COLO668 (cell line): Measurements from ENCODE around the gene MFSD1.
A peak's percentile ranks its signal among the peaks of the same experiment; 100 is the strongest.

Source experiments
- DNase-seq: peaks from one replicate; lab custom pipeline; 2025; ENCODE audit not compliant: unreplicated experiment; lab: John Stamatoyannopoulos, UW

The MFSD1 gene

GRCh38 chr3:158809642-158810041 lies 7.8 kb downstream of the MFSD1 start:
- DNase-seq, result no peak

GRCh38 chr3:158810823-158811724 lies 9.2 kb downstream of the MFSD1 start:
- no peak for DNase-seq

- DNase-seq, result no peak
Measured at GRCh38 chr3:158819282-158819681, 17.4 kb downstream of the MFSD1 start.

- no peak for DNase-seq
Measured at GRCh38 chr3:158820521-158820920, 18.7 kb downstream of the MFSD1 start.

- DNase-seq, result no peak
Measured at GRCh38 chr3:158821847-158822246, 20.0 kb downstream of the MFSD1 start.

GRCh38 chr3:158823426-158823825 lies 21.6 kb downstream of the MFSD1 start:
- no peak for DNase-seq

- DNase-seq, result no peak
Measured at GRCh38 chr3:158827773-158828172, 25.9 kb downstream of the MFSD1 start.

GRCh38 chr3:158830391-158830790 lies 28.5 kb downstream of the MFSD1 start:
- no peak for DNase-seq

GRCh38 chr3:158831861-158832260 lies 30.0 kb downstream of the MFSD1 start:
- no peak for DNase-seq

GRCh38 chr3:158835631-158836030 lies 33.8 kb downstream of the MFSD1 start:
- no peak for DNase-seq

GRCh38 chr3:158836312-158836711 lies 34.5 kb downstream of the MFSD1 start:
- DNase-seq, result no peak

GRCh38 chr3:158837240-158837639 lies 35.4 kb downstream of the MFSD1 start:
- DNase-seq, result no peak

- DNase-seq, result no peak
Measured at GRCh38 chr3:158839966-158840365, 38.1 kb downstream of the MFSD1 start.

GRCh38 chr3:158841387-158841786 lies 39.5 kb downstream of the MFSD1 start:
- no peak for DNase-seq

- no peak for DNase-seq
Measured at GRCh38 chr3:158842976-158843375, 41.1 kb downstream of the MFSD1 start.

GRCh38 chr3:158845765-158846350 lies 44.0 kb downstream of the MFSD1 start:
- peak; percentile 8 for DNase-seq

- DNase-seq, result no peak
Measured at GRCh38 chr3:158846803-158847451, 45.1 kb downstream of the MFSD1 start.

- no peak for DNase-seq
Measured at GRCh38 chr3:158847452-158847821, 45.6 kb downstream of the MFSD1 start.

- DNase-seq, result no peak
Measured at GRCh38 chr3:158847885-158848284, 46.0 kb downstream of the MFSD1 start.

- DNase-seq, result no peak
Measured at GRCh38 chr3:158849757-158850156, 47.9 kb downstream of the MFSD1 start.

GRCh38 chr3:158859362-158859761 lies 57.5 kb downstream of the MFSD1 start:
- no peak for DNase-seq

GRCh38 chr3:158863247-158863646 lies 61.4 kb downstream of the MFSD1 start:
- DNase-seq, result no peak
